Activated naive CD4-positive, alpha-beta T cell treated with anti-CD3 and anti-CD28 coated beads, Interleukin-2, amount 50 U/mL, for 16 hours (primary cell): ENCODE data around the gene HTT-AS.
"Not testable (repeated sequence)": the region's sequence is repeated elsewhere in the genome, so short reads cannot be mapped to it uniquely, and the experiment has no call there.

ENCODE experiments used
- DNase-seq: peaks from one replicate; pipeline ENCODE4 v3.0.0-alpha.2; 2020

HTT-AS gene

DNA sequence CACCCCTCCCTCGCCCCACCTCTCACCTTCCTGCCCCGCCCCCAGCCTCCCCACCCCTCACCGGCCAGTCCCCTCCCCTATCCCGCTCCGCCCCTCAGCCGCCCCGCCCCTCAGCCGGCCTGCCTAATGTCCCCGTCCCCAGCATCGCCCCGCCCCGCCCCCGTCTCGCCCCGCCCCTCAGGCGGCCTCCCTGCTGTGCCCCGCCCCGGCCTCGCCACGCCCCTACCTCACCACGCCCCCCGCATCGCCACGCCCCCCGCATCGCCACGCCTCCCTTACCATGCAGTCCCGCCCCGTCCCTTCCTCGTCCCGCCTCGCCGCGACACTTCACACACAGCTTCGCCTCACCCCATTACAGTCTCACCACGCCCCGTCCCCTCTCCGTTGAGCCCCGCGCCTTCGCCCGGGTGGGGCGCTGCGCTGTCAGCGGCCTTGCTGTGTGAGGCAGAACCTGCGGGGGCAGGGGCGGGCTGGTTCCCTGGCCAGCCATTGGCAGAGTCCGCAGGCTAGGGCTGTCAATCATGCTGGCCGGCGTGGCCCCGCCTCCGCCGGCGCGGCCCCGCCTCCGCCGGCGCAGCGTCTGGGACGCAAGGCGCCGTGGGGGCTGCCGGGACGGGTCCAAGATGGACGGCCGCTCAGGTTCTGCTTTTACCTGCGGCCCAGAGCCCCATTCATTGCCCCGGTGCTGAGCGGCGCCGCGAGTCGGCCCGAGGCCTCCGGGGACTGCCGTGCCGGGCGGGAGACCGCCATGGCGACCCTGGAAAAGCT, at the start of gene HTT-AS, which contains the start of gene HTT:
HTT-AS (minus strand) TSS at position 461 of the 768 bp plus-strand sequence.
HTT (plus strand) TSS at position 604 of the 768 bp plus-strand sequence; CDS start at position 749, 145 bp downstream.
- DNase-seq, result peak; percentile 93

DNA sequence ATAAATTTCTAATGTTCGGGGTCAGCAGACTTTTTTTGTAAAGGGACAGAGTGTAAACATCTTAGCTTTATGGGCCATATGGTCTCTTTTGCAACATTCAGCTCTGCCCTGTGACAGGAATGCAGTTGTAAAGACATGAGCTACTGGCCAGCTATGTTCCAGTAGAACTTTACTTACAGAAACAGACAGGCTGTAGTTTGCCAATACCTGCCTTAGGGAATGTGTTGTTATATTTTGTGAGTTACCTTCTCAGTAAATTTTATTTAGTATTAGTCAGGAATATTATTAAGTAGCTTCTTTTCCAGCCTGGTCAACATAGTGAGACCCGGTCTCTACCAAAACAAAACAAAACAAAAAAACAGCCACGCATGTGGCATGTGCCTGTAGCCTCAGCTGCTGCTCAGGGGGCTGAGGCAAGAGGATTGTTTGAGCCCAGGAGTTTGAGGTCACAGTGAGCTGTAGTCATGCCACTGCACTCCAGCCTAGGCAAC, 48.9 kb upstream of the HTT-AS start:
- no peak for DNase-seq

DNA sequence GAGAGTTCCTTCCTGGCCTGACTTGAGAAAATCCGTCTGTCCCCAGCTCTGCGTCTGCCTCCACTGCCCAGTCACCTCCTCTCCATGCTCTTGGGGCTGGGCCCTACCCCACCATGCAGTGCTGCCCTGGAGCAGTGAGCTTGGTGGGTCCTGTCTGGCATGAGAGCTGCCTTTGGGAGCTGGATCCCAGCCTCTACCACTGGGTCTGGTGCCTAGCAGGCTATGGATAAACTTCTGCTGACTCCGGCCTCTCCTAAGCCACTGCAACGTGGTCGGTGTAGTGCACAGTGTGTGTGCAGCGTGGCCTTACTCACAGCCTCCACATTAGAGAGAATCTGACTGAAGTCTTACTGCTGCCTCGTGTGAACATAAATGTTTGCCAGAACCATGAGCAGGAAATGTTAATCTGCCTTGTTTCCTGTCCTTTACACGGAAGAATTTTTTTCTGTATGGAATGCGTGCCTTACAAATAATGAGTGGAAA, 47.8 kb upstream of the HTT-AS start:
- DNase-seq, result no peak

DNA sequence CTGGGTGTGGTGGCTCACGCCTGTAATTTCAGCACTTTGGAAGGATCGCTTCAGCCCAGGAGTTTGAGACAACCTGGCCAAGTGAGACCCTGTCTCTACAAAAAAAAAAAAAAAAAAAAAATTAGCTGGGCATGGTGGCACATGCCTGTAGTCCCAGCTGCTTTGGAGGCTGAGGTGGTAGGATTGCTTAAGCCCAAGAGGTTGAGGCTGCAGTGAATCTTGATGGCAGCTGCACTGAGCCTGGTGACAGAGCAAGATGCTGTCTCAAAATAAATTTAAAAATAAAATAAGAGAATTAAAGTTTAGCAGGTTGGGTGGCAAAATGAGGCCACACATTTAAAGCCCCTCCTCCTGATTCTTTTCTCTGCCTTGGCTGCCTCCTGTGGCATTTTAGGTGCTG, 47.3 kb upstream of the HTT-AS start:
- no peak for DNase-seq

DNA sequence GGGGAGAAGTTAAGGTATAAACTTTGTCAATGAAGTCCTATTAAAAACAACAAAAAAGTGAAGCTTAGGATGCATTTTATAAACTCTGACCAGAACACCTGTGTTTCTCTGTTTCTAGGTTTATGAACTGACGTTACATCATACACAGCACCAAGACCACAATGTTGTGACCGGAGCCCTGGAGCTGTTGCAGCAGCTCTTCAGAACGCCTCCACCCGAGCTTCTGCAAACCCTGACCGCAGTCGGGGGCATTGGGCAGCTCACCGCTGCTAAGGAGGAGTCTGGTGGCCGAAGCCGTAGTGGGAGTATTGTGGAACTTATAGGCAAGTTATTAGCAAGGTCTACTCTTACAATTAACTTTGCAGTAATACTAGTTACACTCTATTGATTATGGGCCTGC, 46.8 kb upstream of the HTT-AS start:
- no peak for DNase-seq

DNA sequence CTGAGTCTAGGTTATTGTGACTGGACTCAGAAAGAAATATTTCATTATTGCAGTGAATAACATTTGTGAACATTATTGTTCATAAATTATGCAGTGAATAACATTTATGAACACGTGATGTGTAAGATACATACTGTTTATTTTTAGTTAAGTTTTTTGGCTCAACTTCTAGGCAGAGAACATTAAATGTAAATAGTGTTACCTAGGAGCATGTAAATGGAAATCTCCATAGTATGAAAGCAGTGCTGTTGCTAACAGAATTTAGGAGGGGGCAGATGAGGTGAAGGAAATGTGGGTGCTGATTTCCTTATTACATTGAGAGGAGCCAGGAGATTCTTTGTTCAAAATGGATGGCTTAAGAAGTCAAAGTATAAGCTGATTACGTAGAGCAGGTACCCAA, 45.1 kb upstream of the HTT-AS start:
- DNase-seq, result no peak

DNA sequence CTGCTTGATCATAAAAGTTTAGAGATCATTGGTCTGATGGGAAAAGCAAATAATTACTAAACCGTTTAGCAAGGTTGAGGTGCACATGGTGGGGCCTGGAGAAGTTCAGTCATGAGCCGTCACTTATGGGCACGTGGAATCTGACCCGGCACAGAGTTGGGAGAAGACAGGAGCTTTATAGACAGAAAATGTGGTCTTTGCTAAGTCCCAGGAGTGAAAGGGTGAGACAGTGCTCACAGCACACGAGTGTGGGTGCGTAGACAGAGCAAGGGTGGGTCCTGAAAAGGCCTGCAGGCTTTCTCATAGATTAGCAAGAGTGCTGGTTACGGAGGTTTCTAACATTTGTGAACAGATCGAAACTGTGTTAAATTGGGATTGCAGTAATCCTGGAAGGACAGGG, 44.0 kb upstream of the HTT-AS start:
- no peak for DNase-seq

DNA sequence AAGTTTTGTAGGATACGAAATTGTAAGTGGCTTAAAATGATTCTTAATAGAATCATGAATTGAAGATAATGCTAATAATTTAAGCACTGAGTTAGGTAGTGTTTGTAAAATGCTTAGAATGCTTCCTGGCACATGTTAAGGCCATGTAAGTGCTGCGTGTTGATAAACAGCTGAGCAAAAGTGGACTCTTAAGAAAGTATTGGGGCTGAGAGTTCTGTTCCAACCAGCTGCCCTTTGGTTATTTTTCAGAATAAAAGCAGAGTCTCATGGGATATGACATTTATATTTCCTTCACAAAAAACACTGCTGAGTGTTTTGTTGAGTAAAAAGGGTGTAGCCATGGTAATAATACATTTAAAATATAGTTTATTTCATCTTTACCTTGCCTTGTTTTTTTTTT, 42.6 kb upstream of the HTT-AS start:
- DNase-seq, result no peak

DNA sequence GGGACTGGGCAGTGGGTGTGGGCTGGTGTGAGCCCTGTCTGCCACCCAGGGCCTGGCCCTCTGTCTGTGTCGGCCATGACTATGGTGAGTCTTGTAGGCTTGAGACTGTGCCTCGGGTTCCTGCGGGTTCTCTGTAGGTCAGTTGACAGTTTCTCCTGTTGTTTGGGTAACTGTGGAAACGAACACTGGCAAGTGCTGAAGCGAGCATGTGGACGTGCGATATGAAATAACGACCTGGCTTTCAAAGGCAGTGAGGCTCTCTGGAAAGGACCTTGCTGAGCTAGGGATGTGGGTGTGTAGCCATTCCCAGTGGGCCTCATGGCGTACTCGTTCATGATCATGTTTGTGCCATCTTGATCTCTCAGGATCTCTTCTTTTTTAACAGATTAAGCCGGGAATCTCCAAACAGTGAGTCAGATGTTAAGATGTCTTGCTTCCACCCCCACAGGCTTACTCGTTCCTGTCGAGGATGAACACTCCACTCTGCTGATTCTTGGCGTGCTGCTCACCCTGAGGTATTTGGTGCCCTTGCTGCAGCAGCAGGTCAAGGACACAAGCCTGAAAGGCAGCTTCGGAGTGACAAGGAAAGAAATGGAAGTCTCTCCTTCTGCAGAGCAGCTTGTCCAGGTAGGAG, 41.4 kb upstream of the HTT-AS start:
- DNase-seq, result no peak

DNA sequence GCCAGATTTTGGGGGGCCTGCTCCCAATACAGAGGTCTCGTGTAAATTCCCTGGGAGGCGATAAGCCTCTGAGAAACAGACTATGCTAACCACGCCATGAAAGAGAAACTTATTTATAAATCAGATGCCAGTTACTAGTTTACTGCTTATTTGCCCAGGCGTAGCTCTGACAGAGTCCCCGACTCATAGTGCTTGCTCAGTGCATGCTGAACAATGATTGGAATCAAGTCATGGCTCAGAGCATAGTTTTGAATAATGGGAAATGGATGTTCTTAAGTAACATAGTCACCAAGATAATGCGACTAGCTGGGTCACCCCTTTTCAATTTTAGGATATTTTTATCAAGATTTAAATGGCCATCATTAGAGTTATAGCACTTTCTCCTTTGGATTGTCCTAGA, 40.0 kb upstream of the HTT-AS start:
- DNase-seq, result no peak

DNA sequence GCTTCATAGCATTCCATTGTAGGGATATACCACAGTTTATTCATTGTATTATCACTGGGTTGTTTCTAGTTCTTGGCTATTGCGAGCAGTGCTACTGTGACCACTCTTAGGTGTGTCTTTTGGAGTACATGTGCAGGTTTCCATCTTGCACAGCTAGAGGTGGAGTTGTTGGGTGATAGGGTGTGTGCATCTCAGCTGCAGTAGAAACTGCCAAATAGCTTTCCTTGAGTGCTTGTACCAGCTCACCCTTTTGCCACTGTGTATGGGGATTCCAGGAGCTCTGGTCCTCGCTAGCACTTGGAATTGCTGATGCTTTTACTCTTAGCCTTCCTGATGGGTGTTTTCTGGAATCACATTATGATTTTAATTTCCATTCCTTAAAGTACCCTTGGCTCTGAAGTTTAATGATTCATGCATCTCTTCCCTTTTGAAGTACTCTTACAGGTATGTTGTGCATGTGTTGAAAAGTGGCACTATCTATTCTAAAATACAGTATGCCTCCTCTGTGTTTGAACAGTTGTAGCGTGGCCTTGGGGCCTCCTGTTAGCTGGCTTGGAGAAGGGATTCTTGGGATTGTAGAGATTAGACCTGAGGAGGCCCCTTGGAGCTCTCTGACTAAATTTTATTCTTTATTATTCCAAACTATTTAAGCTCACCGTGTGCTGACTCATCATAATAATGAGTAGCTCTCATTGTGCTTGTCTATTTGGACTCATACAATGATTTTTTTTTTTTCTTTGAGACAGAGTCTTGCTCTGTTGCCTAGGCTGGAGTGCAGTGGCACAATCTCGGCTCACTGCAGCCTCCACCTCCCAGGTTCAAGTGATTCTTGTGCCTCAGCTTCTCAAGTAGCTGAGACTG, 38.5 kb upstream of the HTT-AS start:
- no peak for DNase-seq

DNA sequence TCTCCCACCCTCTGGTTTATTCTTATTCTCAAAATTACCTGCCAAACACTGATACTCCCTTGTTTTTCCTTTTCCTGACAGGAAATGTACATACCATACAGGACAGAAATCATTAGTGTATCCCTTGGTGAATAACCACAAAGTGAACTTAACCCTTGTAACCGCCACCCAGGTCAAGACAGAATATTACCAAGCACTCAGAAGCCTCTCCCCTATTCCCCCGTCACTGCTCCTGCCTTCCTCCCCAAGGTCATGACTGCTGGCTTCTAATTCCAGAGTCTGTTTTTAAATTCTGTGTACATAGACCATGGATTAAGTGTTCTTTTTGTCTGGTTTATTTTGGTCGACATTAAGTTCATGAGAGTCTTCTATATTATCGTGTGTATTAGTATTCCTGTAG, 37.9 kb upstream of the HTT-AS start:
- no peak for DNase-seq

DNA sequence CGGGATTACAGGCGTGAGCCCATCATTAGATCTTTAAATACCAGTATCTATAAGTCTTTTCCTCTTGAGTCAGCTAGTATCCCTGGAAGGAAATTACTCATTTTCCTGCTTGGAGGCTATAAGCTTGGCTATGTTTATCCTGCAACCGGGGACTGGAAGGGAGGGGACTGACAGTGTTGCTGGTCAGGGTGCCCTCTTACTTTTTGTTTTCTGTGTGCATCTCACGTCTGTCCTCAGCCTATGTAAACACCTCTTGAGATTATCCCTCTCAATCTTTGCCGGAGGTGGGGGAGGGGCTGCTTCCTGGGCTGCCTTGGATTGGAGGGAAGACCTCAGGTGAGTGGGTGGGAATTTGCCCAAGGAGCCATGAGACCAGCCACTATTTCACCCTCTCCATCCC, 37.1 kb upstream of the HTT-AS start:
- DNase-seq, result no peak

DNA sequence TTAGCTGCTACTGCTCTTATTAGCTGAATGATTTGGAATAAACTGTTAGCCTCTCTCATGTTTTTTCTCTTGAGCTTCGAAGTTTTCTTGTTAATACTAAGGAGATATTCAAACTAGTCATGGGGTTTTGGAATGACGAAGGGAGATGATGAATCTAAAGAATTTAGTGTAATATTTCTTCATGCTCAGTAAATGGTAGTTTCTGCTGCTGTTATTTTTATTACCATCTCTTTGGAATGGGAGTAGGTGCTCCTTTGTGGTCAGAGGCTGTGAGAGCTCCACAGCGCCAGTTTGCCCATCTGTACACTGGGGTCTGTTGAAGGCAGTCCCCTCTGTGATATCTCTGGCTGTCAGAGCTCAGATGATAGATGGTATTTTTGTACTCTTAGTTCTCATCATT, 33.9 kb upstream of the HTT-AS start:
- no peak for DNase-seq

DNA sequence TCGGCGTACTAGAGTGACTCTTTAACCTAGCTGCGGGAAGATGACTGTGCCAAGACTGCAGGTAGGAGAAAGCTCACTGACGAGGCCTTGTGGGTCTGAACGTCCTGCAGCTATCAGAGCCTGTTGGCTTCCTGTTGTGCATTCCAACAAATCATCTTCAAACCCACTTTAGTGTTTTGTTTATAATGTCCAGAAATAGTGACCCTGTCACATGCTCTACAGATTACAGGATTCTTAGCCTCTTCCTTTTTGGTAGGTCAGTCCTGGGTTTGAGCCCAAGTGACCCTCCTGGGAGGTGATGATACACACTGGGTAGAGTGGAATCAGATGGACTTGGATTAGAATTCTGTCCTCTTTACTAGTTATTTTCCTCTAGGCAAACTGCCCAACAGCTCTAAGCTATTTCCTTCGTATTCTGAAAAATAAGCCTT, 33.4 kb upstream of the HTT-AS start:
- DNase-seq, result no peak

DNA sequence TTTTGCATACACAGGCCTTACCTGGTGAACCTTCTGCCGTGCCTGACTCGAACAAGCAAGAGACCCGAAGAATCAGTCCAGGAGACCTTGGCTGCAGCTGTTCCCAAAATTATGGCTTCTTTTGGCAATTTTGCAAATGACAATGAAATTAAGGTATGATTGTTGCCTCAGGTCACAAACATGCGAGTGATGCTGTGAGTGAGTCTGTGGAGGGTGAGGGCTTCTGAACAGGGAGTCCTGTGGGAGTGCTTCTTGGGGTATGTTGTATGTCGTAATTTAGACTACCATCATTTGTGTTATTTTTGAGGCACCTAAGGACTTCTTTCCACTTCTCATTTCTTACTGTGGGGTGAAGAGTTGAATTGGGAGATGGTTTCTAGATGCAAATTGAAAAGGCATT, 32.9 kb upstream of the HTT-AS start:
- no peak for DNase-seq

DNA sequence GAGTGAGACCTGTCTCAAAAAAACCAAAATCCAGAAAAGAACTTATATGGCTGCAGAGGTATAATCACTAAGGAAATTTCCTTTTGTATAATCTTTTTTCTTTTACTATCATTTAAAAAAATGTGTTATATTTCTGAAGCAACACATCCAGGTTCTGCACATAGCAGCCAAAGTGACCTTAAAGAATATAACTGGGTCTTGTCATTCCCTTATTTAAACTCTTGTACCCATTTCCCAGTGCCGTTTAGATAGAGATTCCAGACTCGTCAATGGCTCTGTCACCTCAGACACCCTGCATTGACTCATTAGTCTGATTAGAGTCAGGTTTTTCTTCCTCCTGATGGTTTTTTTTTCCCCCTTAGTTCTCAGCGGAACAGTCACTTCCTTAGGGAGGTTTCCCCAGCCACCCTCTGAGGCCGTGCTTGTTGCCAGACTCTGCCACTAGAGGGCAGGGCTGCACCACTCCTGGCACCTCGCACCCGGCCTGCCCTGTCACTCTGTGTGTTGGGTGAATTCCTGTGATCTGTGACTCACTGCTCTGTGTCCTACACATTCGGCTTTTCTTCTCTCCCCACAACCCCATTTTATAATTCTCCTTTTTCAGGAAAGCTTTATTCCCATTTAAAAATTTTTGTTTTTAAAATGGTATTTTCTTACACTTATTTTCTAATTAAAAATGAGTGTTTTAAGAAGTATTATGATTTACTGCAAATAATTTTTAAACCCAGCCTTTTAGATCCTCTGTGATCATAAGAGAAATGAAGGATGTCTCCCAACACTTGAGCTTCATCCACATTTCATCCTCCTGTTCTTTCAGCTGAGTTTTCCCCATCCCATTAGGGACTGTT, 32.2 kb upstream of the HTT-AS start:
- peak; percentile 88 for DNase-seq

DNA sequence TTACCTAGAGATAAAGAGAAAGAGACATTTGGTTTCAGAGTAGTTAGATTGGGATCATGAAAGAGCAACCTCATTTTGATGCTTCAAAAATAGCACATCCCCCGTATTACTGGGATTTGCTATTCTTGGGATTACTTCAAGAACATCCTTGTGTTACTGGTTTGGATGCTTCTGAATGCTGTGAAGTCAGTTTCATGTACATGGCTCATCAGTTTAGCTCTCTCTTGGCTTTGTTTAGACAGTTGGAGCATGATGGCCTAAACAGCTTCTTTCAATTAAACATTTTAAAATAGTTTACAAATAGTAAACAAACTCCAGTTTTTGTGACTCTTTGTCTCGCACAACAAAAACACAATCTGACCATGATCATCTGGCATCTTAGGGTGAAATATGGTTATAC, 24.0 kb upstream of the HTT-AS start:
- no peak for DNase-seq

DNA sequence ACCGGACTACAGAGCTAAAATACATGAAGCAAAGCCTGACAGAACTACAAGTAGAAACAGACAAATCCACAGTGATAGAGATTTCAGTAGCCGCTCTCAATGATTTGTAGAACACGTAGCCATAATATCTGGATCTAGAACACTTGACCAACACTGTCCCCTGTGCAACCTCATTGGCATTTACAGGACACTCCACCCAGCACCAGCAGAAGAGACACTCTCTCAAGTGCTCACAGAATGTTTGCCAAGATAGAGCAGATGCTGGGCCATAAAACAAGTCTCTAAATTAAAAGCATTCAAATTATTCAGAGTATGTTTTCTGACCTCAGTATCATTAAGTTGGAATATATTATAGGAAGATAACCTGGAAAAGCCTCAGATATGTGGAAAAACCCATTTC, 21.9 kb upstream of the HTT-AS start:
- DNase-seq, result no peak

DNA sequence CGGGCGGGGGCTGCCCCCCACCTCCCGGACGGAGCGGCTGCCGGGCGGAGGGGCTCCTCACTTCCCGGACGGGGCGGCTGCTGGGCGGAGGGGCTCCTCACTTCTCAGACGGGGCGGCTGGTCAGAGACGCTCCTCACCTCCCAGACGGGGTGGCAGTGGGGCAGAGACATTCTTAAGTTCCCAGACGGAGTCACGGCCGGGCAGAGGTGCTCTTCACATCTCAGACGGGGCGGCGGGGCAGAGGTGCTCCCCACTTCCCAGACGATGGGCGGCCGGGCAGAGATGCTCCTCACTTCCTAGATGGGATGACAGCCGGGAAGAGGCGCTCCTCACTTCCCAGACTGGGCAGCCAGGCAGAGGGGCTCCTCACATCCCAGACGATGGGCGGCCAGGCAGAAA, 20.4 kb upstream of the HTT-AS start:
- not testable (repeated sequence) for DNase-seq

DNA sequence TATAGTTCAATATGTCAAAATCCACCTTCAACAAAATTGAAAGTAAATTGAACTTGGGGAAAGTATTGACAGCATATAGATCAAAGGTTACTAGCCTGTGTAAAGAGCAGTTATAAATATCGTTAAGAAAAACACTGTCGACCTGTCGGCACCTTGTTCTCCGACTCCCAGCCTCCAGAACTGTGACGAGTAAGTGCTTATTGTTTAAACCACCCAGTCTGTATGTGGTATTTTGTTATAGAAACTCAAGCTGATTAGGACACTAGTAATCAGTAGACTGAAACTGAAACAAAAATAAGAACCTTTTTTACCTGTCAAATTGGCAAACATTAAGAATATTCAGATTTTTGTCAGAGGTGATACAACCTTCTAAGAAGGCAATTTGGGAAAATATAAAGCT, 17.1 kb upstream of the HTT-AS start:
- no peak for DNase-seq

DNA sequence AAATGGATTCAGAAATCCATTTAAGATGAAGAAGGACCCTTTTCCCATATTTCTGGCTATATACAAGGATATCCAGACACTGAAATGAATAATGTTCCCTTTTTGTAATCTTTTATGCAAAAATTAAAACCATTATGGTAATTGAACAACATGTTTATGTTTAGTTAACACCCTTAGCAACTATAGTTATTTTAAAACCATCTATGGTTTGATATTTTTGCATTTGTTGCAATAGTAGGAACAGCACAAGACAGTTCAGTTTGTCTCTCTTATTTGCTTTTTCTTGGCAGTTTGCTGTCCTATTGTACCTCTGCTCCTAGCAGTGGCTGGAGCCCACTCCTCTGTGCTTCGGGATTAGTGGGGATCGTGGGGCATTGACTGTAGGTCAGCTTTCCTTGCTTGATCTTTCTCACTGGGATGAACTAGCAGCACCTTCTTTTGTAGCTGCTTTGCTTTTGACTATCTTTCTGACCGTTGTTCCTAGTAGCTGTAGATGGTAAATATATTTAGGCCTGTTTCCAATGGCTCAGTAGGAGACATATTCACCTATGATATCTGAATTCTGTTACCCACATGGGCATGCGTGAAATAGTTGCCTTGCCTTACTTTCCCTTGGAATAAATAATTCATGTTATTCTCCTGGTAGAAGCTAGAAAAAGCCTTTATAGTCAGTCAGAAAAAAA, 12.9 kb upstream of the HTT-AS start:
- no peak for DNase-seq
